Lung microvascular endothelial cell (primary cell): ENCODE results near the gene VPS26B. TPM values are rescaled to one million over a fixed set of nuclear protein-coding genes. Genes with fewer than 3 reads are reported as not detected.
"Not testable (repeated sequence)": the region's sequence is repeated elsewhere in the genome, so short reads cannot be mapped to it uniquely, and the experiment has no call there.

Experiments used
- DNase-seq, 2 donors: peaks; one replicate each; pipeline versions ENCODE4 v3.0.0 to v3.0.0-alpha.2; 2010; ENCODE audit warnings: low read depth in 2 of 2
- total RNA-seq: library from RNA; depleted of rRNA; stranded (reverse); fragments of >200 nt; gene quantifications from 2 replicates; pipeline ENCODE4 v1.2.1, GENCODE V29; 2014

VPS26B gene
- total RNA-seq, 1 donor from 2014 or later: 22.6 TPM

GRCh38 chr11:134281635-134282034 is 57.2 kb downstream of the VPS26B start:
- not testable (repeated sequence) for DNase-seq

GRCh38 chr11:134282121-134283045 is 57.9 kb downstream of the VPS26B start:
- no peak for DNase-seq

DNA sequence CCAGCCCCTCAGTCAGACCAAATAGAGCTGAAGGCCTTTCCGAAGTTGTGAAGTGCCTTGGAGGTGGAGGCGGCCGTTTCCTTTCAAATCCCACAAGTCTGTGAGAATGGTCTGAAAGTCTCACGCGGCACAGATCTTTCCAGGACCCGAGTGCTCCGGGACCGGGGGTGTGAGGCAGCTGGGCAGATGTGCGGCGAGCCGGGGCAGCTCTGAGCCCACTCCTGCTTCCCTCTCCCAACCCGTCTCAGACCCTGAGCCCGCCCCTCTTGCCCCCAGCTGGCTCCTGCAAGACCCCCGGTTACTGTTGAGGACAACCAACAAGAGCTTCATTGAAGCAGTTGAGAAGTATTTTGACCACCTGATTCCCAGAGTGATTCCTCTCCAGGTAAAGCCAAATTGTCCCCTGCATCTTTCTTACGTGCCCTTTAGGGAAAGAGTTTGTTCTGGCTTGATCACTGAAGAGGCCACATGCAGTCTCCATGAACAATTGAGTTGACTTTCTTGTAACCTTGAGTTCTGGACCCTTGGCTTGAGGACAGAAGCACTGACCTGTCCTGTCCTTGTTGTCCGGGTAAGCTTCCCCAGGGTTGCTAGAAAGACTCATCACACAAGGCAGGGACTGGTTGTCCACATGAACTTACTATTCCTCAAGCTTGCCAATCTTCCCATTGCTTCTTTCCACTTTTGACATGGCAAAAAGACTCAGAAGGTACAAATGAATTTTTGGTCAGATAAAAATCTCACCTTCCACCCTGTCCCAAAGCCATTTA is 59.2 kb downstream of the VPS26B start:
- no peak for DNase-seq

DNA sequence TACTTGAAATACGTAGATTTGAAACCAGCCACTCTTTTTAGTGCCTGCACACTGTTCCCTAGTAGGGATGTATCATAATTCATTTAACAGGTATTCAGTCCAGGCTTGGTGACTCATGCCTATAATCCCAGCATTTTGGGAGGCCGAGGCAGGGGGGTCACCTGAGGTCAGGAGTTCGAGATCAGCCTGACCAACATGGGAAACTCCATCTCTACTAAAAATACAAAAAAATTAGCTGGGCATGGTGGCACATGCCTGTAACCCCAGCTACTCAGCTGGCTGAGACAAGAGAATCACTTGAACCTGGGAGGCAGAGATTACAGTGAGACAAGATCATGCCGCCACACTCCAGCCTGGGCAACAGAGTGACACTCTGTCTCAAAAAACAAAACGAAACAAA is 59.9 kb downstream of the VPS26B start:
- DNase-seq: not testable (repeated sequence)

- no peak for DNase-seq
Measured at GRCh38 chr11:134287561-134287960, 63.1 kb downstream of the VPS26B start.

DNA sequence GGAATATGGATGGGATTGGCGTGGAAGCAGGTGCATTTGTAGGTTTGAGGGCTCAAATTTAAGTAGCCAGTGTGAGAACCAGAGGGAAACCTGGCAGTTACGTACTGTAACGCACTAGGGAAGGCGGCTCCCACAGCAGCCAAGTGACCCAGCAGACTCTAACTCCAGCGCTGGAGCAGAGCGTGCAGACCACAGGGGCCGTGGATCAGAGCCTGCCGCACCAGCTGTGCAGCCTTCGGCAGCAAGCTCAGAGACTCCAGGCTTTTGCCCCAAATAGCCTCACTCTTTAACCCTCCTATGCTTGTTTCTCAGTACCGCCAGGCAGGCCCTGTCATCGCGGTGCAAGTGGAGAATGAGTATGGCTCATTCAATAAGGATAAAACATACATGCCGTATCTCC is 64.0 kb downstream of the VPS26B start:
- DNase-seq: no peak

DNA sequence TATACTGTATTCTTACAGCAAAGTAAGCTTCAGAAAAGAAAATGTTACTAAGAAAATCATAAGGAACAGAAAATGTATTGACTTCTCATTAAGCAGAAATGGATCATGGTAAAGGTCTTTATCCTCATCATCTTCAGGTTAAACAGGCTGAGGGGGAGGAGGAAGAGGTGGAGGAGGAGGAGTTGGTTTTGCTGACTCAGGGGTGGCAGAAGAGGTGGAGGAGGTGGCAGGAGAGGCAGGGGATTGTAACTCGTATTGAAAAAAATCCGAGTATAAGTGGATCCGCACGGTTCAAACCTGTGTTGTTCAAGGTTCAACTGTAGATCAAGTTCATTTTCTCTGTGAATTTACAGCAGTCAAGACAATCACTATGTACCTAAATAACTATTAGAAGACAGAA is 64.7 kb downstream of the VPS26B start:
- DNase-seq: no peak

DNA sequence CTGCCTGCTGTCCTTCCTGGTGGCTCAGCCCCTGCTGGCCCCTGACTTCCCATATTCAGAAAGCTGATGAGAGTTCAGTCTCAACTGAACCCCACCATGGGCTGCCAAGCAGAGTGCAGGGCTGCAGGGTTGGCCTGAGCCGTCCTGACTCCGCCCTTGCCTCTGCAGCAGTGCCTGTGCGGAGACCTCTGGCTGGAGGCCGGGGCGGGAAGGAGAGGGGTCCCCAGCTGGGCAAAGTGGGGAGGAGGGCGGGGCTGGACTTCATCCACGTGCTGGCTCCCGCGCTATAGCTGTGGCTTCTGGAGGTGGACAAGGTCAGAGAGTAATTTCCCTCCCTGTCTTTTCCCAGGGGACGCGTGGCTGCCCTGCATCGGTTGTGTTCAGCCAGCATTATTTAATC is 65.3 kb downstream of the VPS26B start:
- DNase-seq: no peak

DNA sequence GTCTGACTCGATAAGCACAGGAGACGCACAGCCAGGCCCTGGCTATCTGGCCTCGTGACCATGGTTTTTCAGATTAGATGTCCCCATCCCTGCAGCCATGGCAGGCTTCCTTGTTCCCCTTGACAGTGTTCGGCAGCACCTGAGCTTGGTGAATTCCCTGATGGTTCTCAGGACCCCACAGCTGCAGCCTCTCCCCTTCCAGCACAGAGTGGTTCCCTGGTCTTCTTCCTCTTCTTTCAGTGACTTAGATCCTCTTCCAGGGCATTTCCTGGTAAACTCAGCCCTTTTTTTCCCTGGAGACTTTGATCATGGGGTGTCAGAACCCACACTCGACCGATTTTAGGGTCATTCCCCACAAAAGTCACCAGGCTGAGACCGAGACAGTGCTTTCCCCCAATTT is 66.2 kb downstream of the VPS26B start:
- no peak for DNase-seq

DNA sequence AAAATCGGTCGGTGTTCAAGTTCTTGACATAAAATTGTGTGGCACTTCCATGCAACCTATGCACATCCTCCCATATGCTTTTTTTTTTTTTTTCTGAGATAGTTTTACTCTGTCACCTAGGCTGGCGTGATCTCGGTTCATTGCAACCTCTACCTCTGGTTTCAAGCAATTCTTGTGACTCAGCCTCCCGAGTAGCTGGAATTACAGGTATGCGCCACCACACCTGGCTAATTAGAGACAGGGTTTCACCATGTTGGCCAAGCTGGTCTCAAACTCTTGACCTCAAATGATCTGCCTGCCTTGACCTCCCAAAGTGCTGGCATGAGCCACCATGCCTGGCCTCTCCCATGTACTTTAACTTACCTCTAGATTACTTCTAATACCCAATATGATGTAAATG is 66.7 kb downstream of the VPS26B start:
- DNase-seq: no peak

DNA sequence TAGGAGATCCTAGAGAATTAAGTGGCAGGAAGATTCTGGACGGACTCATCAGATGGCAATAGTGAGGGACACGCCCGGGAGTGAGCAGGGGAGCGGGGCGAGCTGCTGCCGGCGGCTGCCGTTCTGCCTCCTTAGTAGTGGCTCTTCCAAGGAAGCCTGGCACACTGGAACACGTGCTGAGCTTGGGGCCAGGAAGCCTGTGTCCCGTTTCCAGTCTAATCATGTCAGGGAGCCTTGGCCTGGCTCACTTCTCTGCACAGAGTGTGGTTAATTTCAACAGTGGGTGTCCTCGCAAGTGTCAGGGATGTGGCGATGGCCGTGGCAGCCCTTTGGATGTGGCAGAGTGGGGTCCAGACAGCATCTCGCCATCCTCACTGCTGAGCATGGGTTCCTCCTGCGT is 68.2 kb downstream of the VPS26B start:
- DNase-seq: no peak

DNA sequence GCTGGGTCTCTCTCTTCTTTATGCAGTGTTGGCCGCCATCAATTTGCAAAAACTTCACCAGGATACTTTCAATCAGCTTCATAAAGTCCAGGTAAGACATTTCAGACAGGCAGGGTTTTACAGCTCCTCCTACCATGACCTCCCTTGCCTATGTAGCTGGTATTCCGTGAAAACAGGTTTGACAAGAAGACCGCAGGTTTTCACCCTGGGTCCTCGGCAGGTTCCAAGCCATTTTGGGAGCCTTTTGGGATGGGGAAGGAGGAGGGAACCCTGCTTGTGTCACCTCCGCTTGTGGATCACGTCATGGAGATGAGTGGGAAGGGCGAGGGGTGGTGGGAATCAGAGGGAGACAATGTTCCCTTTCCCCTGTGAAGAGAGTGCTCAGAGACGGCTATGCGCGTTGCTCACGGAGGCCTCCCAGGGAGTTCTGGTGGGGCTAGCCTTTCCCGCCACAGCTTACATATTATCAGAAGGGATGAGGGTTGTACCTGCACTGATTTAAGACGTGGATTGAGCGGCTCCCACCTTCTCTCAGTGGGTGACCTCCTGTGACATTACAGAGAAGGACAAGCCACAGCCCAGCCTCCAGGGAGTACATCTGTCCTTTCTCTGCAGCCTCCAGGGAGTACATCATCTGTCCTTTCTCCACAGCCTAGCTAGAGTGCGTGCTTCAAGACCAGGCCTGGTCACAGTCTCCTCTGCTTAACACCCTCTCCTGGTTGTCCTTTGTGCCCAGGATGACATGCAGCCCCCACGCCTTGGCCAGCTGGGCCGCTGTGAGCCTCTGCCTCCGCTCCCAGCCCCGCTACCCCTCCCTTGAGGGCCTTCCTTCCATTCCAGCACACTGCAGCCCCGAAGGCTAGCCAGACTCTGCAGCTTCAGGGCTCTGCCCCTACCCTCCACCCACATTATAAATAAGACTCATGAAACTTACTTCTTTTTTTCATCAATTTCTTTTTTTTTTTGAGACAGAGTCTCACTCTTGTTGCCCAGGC is 68.9 kb downstream of the VPS26B start:
- DNase-seq: no peak

DNA sequence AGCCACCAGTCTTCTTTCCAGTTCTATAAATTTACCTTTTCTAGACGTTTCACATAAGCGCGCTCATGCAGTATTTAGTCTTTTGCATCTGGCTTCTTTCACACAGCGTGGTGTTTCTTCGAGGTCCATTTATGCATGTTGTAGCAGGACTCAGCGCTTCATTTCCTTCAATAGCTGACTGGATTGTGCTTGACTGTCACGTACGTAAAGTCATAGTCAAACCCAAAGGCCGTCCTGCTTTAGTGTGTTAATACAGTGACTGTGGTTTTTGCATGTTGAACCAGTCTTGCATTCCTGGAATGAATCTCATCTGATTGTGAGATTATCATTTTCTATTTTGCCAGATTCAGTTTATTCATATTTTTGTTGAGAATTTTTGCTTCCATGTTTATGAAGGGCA is 70.2 kb downstream of the VPS26B start:
- no peak for DNase-seq

Other genes with a start within 250 kb of the VPS26B start
- 2.8 and 17.0 TPM in 2 replicates for gene JAM3, start 155.6 kb upstream of the VPS26B start, total RNA-seq
- 12.7 and 14.4 TPM in 2 replicates for gene NCAPD3, start 704 bp upstream of the VPS26B start, total RNA-seq
- gene THYN1, start 28.7 kb downstream of the VPS26B start, total RNA-seq: 40.5 and 43.6 TPM in 2 replicates
- gene ACAD8, start 28.9 kb downstream of the VPS26B start, total RNA-seq: 14.4 and 18.7 TPM in 2 replicates
- not detected in 2 replicates for gene GLB1L3, start 51.7 kb downstream of the VPS26B start, total RNA-seq
- under 0.01 and 0.22 TPM in 2 replicates for gene GLB1L2, start 107.3 kb downstream of the VPS26B start, total RNA-seq
- gene B3GAT1, start 187.6 kb downstream of the VPS26B start, total RNA-seq: not detected in 2 replicates